GM19438 (cell line): ENCODE measurements around the gene RNF220.
"Not testable (repeated sequence)": the region's sequence is repeated elsewhere in the genome, so short reads cannot be mapped to it uniquely, and the experiment has no call there.

Experiments
- ATAC-seq: cut with Tn5 transposase; IDR thresholded peaks from one replicate; pipeline ENCODE4 v1.9.1; 2021; ENCODE audit warnings: low read depth; ENCODE audit not compliant: unreplicated experiment

Gene RNF220

DNA sequence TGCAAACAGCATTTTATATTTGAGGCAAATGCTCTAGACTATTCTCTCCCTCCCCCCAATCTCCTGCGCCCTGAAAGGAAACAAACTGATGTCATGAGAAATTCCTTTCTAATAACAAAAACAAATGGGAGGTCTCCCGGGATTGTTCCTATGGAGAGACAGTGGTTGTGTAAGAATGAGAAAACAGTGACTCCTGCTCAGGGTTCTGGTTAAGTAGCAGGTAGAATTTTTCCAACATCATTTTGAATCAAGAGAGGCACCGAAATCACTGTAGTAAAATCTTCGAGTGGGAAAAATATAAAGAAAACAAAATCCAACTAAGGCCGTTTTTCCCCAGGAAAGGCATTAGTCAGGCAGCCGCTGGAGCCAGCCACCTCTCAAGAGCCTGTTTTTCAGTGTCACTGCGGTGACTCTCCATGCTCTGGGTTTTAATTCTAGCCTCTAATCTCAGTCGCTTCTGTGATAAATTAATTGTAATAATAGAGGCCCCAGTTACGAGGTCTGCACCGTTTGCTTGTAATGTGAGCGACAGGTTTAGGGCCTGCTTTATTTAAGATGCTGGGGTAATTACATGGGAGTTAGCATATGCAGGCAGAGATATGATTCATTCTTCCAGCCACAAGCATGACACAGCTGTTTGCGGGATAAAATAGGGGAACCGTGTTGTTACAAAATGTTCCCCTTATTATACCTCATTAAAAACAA lies 80.3 kb downstream of the RNF220 start:
- ATAC-seq, result no peak

DNA sequence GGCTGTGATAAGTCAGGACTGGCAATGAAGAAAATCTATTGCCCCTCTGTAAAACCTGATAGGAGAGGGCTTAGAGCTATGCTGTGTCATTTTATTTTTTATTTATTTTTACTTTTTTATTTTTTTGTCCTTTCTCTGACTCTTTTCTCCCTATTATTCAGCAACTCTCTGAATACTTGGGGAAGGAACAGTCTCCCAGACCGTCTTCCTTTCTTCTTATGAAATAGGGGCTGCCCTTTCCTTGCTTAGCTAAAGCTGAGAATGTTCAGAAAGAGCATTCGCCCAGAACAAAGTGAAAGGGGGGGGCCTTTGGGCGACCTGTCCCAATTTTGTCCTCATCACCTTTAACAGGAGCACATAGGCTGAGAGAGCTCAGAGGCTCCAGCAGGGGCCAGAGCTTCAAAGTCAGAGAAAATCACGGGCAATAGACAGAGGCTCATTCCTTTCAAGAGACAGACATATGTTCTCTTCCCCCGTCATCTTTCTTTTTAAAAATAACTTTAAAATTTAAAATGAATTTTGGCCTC lies 80.9 kb downstream of the RNF220 start:
- ATAC-seq, result no peak

DNA sequence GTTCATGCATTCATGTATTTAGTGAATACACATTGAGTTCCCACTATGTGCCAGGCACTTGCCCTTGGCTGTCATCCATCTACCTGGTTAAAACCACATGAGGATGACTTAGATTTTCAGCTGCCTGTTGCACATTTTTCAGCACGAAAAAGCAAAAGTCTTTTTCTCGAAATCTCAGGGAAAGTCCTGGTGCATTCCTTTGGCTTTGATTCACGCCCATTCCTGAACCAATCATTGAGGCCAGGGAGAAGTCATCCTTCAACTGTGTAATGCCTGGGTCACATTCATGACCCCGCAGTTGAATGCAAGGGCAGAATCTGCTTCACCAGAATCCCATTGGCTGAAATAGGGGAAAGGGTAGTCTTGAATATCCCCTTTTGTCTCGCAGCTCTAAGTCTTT lies 84.4 kb downstream of the RNF220 start:
- no peak for ATAC-seq

DNA sequence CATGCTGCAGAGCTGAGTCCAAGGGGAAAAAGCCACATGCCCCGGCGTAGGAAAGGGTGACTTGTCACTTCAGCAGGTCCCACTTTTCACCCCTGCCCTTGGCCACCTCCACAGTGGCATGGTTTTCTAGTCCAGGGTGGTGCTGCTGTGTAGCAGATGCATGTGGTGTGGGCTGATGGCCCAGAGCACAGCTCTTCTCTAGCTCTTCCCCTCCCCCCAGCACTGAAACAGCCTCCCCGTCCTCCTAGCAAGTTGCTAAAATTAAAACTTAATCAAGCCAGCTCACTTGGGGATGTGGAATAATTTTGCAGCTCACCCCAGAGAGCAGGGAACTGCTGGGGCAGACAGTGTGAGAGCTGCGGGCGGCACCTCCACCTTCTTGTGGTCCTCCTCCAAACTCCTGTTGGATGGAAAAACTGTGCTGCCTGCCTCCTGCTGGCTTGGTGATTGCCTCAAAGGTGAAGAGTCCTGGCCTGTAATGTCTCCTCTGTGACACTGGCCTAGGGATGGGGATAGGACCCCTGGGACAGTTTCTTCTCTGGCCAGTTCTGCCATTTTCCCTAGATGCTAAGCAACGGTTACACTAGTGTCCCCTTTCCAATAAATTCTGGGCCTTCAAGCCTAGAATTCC lies 91.6 kb downstream of the RNF220 start:
- ATAC-seq, result no peak

DNA sequence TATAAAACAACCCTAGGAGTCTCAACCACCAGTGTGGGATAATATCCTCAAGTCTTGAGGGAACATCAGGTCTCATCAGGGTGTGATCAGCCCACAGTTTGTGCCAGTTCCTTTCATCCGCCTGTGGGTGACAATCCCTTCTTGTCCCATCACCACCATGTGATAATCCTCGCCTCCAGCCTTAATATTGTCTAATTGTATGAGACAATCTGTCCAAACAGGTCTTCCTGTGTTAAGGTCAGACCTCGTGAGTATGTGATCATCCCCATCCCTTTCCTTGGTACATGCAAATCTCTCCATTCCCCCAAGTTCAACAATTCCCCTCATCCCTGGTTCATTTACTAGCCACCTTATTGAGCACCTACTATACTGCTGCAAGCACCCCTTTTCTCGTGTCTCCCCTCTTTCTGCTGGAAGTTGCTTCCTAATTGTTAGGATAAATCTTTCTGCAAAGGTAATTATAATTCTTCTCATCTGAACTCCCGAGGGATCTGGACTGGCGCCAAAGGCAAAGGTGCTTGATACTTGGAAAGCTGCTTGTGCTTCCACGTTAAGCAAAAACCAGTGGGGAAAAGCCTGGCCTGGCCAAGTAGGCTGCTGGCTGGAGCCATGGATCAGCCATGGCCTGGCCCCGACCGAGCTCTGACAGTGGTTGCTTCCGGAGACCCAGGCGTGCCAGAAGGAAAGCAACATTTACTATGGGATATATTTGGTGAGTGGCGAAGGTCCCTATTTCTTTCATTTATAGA lies 92.5 kb downstream of the RNF220 start:
- no peak for ATAC-seq

DNA sequence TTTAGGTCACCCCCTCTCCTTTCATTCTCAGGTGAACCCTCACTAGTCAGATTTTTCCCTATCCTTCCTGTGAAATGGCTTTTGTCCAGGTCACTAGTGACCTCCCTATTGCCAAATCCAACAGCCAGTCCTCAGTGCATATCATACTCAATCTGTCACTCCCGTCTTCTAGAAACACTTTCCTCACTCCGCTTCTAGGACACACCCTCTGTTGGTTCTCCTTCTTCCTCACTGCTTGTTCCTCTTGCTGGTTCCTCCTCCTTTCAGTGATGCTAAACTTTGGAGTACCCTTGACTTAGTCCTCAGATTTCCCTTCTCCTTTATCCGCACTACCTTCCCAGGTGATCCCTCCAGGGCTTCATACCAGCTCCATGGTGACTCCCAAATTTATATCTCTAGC lies 94.3 kb downstream of the RNF220 start:
- no peak for ATAC-seq

DNA sequence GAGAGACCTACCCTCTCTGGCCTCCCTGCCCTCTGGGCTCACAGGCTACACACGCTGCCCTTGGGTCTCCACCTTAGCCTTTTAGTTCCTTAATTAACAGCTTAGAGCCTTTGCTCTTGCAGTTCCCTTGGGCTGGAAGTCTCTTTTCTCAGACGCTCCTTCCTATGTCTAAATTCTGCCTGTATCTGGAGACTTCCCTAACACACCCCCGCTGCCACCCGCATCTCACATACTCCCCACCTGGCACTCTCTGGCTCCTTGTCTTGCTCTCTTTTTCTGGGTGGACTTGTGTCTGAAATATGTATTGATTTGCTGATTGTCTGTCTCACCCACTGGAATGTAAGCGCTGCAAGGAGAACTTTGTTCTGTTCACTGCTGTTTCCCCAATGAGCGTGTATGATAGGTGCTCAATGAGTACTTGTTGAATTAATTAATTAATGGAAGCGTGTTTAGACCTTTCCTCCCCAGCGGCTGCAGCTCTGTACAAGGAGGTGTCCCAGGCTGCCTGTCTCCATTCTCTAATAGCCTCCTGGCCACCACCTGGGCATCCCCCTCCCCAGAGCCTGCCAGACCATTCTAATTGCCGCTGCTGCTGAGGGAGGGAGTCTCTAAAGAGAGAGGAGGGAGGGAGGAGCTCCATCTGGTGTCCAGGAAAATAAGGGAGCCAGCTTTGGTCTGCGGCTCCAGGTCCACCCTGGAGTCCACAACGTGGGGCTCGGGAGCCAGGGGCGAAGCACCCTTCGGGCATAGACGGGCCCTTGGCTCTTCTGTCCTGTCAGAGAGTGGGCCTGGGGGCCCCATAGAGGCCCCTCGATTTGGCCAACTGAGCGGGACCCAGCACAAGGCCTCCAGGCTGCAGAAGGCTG lies 95.4 kb downstream of the RNF220 start:
- ATAC-seq, result no peak

DNA sequence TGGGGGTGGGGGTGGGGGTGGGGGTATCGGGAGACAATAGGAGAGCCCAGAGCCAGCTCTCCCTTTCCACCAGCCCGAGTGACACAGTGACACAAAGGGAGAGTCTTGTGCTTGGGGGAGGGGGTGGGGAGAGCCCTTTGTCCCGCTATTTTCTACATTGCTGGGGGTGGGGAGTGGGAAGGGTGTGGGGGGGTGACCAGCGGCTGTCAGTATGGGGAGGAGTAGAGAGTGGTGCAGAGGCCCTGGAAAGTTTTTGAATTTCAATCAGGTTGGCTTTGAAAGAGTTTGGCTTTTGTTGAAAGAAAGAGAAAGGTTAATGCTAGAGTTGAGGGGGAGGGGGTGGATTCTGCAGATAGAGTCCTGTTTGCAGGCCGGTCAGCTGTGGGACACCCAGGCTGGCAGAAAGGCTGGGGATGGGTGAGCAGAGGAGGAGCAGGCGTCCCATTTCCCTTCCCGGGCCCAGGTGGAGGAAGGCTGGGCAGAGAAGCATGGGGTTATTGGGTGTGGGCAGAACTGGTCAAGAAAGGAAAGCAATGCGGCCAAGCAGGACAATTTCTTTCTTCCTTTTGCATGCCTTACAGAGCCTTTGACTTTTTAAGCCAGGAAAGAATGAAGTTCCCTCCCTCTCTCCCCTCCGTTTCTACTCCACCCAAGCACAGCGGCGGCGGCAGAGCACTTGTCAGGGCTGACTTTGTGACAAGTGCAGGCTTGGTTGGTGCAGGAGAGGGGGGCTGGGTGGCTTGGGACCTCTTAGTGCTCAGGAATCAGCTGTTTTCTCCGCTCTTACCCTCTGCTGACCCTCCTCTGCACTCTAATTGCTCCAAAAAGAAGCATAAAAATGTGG lies 96.2 kb downstream of the RNF220 start:
- ATAC-seq, result no peak

DNA sequence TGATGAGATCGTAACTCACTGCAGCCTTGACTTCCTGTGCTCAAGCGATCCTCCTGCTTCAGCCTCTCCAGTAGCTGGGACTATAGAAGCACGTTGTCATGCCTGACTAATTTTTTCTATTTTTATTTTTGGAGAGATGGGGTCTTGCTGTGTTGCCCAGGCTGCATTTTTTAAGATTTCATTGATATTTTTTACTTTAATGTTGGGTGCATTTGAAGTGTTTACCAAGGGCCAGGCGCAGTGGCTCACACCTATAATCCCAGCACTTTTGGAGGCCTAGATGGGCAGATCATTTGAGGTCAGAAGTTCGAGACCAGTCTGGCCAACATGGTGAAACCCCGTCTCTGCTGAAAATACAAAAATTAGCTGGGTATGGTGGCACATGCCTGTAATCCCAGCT lies 97.8 kb downstream of the RNF220 start:
- not testable (repeated sequence) for ATAC-seq

DNA sequence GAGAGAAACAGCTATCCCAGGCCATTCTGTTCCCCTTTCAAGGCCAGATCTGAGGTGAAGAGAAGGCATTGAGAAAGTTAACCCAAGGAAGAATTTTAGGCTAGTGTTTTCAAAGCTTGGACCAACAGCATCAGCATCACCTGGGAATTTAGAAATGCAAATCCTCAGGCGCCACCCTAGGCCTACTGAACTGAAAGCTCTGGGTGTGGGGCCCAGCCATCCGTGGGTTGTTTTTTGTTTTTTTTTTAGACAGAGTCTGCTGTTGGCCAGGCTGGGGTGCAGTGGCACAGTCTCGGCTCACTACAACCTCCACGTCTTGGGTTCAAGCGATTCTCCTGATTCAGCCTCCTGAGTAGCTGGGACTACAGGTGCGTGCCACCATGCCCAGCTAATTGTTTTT lies 98.6 kb downstream of the RNF220 start:
- no peak for ATAC-seq

DNA sequence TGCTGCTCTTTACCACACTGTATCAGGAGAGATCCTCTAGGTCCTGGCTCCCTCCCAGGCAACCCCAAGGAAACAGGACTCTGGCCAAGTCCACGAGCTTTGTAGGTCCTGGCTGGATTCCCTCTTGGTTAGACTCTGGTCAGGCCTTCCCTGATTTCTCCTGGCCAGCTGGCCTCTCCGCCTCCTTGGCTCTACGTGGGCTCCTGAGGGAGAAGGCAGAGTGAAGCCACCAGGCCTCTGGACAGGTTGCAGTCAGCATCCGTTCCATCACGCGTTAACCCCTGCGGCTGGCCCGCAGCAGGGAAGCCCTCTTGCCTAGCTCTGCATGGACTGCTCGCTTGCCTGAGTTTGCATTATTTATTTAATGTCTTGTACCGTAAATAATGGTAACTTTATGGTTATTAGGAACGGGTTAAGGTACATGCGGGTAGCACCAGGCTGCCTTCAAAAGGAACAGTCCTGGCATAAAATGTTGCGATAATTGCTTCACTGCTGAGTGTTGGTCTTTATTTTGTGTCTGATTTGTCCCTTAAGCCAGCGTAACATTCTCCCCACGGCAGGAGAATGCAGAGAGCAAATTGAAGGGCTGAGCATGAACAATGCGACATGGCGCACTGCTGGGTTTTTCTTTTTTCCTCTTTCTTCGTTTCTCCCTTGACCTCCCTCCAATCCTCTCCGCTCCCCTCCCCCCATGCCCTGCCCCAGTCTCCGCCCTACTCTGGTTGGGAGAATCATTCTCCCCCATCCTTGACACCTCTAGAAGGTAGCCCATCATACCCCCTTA lies 100.3 kb downstream of the RNF220 start:
- ATAC-seq, result no peak

DNA sequence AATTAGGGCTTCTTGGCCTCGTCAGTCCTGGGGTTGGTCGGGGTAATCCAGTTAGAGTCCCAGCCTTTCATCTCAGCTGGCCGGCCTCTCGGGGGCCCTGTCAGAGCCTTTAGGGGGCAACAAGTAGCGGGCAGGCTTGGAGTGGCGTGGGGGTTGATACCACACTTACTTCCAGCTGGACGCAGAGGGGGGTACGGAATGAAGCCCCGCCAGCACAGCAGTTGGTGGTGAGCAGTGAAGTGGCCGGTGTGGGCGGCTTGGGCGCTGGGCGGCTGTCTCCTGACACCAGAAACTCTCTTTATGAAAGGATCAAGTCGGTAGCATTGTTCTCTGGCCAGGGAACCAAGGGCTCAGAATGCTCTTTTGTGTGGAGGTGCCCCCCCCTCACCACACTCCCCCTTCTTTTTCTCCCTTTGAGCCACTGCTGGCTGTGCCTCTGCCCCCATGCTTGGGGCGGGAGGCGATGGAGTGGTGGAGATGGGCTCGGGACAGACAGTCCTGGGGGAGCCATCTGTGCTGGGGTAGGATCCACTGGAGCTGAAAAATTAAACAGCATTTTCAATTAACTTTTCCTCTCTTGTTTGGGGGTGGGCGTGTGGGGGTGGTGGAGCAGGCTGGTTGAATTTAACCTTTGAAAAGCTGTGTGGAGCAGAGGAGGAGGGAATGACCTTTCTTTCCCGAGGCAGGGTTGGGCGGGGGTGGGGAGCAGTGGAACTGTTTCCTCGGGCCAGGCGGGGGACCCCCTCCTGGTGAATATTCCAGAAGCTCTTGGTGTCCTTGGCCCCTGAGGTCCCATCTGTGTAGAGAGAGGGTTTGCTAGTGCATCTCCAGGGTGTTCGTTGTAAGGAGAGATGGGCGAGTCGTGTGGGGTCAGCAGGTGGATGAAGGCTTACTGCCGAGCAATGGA lies 102.7 kb downstream of the RNF220 start:
- ATAC-seq, result no peak

DNA sequence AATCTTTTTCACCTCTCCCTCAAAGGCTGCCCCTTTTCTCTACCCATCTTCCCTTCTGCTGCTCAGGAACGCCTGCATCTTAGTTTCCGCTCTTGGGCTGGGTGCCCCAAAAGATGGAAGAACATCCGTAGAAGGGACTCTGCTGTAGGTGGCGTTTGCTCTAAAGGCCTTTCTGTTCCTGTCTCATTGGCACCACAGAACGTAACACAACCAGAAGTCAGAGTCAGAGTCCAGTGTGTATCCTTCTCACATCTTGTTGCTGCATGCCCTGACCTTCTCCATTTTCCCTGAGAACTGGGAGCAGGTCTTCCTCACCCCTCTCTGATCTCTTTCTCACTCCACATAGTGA lies 103.3 kb downstream of the RNF220 start:
- no peak for ATAC-seq

DNA sequence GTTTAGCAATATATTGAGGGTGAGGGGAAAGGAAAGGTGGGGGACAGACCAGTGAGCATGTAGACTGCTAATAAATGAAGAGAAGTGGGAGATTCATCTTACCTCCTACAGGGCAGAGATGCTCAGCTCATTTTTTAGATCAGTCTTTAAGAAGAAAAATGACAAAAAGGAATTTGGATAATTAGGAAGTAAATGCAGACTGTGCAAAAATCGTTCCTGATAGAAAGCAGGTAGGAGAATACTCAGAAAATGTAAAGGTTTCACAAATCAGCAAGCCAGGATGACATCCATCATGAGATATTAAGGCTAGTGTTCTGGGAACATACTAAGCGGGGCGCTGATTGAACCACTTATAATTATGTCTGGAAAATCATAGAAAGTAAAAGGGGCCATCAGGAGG lies 106.3 kb downstream of the RNF220 start:
- ATAC-seq, result no peak

DNA sequence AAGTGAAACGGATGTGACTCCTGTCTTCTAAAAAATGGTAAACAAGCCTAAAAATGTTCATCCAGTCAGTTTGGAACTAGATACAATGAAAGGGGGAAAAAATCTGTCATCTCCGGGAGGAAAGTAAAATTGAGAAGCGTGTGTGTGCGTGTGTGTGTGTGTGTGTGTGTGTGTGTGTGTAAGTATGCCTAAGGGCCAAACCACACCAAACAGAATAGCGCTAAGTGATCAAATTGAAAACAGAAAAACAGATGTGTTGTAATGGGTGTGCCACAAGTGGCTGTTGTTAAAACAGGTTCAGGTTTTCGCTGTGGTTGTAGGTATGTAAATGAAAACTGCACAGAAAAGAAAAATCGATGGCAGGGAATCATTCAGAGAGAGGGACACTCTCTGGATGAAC lies 106.7 kb downstream of the RNF220 start:
- no peak for ATAC-seq

DNA sequence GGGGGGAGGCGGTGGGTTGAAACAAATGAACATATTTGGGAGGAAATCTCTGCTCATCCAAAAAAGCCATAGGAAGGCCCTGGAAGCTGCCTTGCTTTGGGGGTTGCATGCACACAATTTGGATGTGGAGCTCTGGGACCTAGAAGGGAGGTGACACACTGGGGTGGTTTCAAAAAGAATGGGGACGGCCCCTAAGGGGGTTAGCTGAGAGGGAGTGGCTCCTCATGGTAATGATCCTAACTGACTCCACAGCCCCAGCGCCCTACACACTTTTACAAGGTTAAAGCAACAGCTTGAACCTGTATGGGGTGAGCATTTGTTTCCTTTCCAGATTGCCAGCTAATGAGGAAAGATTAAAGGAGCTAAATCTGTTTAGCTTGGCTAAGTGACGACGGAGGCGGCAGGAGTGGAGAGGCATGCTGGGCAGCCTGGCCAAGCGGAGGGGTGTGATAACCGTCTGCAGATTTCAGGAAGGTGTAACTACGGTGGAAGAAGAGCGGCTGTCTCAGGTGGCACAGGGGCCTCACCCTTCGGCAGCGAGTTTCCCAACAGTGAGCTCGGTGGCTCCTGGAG lies 107.3 kb downstream of the RNF220 start:
- ATAC-seq, result no peak

DNA sequence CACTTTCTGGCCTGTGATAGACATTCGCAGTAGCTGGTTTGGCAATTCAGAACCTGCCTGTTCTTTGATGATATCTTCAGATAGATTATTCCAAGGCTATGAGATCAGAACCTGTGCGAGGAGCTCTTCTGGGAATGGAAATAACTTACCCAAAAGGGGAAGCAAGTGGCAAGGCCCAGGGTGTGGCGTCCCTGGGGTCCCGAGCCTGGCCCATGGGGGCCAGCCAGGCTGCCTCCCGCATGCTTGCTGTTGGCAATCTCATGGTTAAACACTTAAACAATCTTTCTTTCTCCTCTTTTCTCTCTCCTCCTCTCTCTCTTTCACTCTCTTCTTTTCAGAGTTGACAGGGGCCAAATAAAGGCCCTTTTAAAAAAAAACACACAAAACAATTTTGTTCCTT lies 108.1 kb downstream of the RNF220 start:
- ATAC-seq, result no peak

DNA sequence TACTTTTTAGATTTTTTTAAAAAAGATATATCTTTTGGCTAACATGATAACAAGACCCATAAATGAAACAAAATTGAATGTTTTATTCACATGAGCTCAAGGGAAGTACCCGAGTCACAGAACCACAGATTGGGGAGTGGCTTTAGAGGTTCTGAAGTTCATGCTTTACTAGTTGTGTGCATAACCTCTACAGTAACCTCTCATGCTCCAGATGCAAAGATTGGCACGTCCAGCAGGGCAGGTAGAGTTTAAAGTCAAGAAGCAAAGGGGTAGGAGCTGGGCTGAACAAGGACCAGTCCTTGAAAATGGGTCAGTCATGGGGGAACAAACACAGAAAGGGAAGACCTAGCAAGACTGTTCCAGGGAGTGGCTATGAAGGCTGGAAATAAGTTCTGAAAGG lies 109.6 kb downstream of the RNF220 start:
- ATAC-seq, result no peak
